ENCODE data around the gene DCANP1. TPM values are rescaled to one million over a fixed set of nuclear protein-coding genes. Genes with fewer than 3 reads are reported as not detected.
"Not testable (repeated sequence)": the region's sequence is repeated elsewhere in the genome, so short reads cannot be mapped to it uniquely, and the experiment has no call there.

DCANP1 gene
- not detected for polyA plus RNA-seq (2013, experiment 1 of 2; ENCODE audit: insufficient read length)
- not detected for polyA plus RNA-seq (2013, experiment 2 of 2; ENCODE audit: insufficient read length)

GRCh38 chr5:135447298-135447929 lies at the start of gene DCANP1:
DCANP1 (minus strand) TSS chr5:135447348; CDS start chr5:135447108, 240 bp downstream.
- no peak for DNase-seq

- not testable (repeated sequence) for DNase-seq
Observed at GRCh38 chr5:135495531-135495930, 48.4 kb upstream of the DCANP1 start.

- DNase-seq = no peak
Observed at GRCh38 chr5:135494196-135494595, 47.0 kb upstream of the DCANP1 start.

GRCh38 chr5:135493406-135494180 lies 46.4 kb upstream of the DCANP1 start:
- DNase-seq = peak; percentile 76

GRCh38 chr5:135492319-135492626 lies 45.1 kb upstream of the DCANP1 start:
- no peak for DNase-seq

- no peak for DNase-seq
Observed at GRCh38 chr5:135491552-135492318, 44.6 kb upstream of the DCANP1 start.

GRCh38 chr5:135491038-135491551 lies 43.9 kb upstream of the DCANP1 start:
- no peak for DNase-seq

GRCh38 chr5:135490245-135491037 lies 43.3 kb upstream of the DCANP1 start:
- DNase-seq = no peak

- no peak for DNase-seq
Observed at GRCh38 chr5:135489466-135490244, 42.5 kb upstream of the DCANP1 start.

- peak; percentile 68 for DNase-seq
Observed at GRCh38 chr5:135488727-135489465, 41.7 kb upstream of the DCANP1 start.

GRCh38 chr5:135487839-135488514 lies 40.8 kb upstream of the DCANP1 start:
- no peak for DNase-seq

GRCh38 chr5:135487037-135487395 lies 39.9 kb upstream of the DCANP1 start:
- no peak for DNase-seq

GRCh38 chr5:135486131-135487036 lies 39.2 kb upstream of the DCANP1 start:
- DNase-seq = no peak

GRCh38 chr5:135484674-135485086 lies 37.5 kb upstream of the DCANP1 start:
- DNase-seq = no peak

GRCh38 chr5:135483254-135483653 lies 36.1 kb upstream of the DCANP1 start:
- DNase-seq = no peak

- DNase-seq = no peak
Observed at GRCh38 chr5:135482381-135482933, 35.3 kb upstream of the DCANP1 start.

GRCh38 chr5:135481909-135482311 lies 34.8 kb upstream of the DCANP1 start:
- no peak for DNase-seq

GRCh38 chr5:135481387-135481786 lies 34.2 kb upstream of the DCANP1 start:
- no peak for DNase-seq

- DNase-seq = no peak
Observed at GRCh38 chr5:135480511-135480910, 33.4 kb upstream of the DCANP1 start.
